NCI-H1436 (cell line): Measurements from ENCODE around the gene PPIL1.
"Not testable (repeated sequence)": the region's sequence is repeated elsewhere in the genome, so short reads cannot be mapped to it uniquely, and the experiment has no call there.

Experiments used
- DNase-seq: peaks from one replicate; lab custom pipeline; 2025; lab: John Stamatoyannopoulos, UW

Gene PPIL1

GRCh38 chr6:36817176-36817817 is 57.3 kb downstream of the PPIL1 start:
- DNase-seq, result no peak

- no peak for DNase-seq
Measured at GRCh38 chr6:36815962-36816735, 58.5 kb downstream of the PPIL1 start.

- no peak for DNase-seq
Measured at GRCh38 chr6:36814249-36814648, 60.4 kb downstream of the PPIL1 start.

- DNase-seq, result no peak
Measured at GRCh38 chr6:36813526-36813925, 61.1 kb downstream of the PPIL1 start.

GRCh38 chr6:36813047-36813446 is 61.6 kb downstream of the PPIL1 start:
- DNase-seq, result not testable (repeated sequence)

GRCh38 chr6:36809941-36810803 is 64.4 kb downstream of the PPIL1 start:
- no peak for DNase-seq

- no peak for DNase-seq
Measured at GRCh38 chr6:36809156-36809555, 65.4 kb downstream of the PPIL1 start.

- DNase-seq, result no peak
Measured at GRCh38 chr6:36808634-36809033, 66.0 kb downstream of the PPIL1 start.

GRCh38 chr6:36807750-36808149 is 66.9 kb downstream of the PPIL1 start:
- DNase-seq, result no peak

GRCh38 chr6:36807143-36807542 is 67.5 kb downstream of the PPIL1 start:
- DNase-seq, result no peak

- no peak for DNase-seq
Measured at GRCh38 chr6:36805917-36806316, 68.7 kb downstream of the PPIL1 start.

GRCh38 chr6:36805096-36805797 is 69.4 kb downstream of the PPIL1 start:
- DNase-seq, result no peak
